CD4-positive, alpha-beta T cell treated with Interferon gamma for 1 hour (primary cell): ENCODE data around the gene KRT15.
"Not testable (repeated sequence)": the region's sequence is repeated elsewhere in the genome, so short reads cannot be mapped to it uniquely, and the experiment has no call there.

Experiments
- DNase-seq: peaks from one replicate; pipeline ENCODE4 v3.0.0-alpha.2; 2020

Gene KRT15

DNA sequence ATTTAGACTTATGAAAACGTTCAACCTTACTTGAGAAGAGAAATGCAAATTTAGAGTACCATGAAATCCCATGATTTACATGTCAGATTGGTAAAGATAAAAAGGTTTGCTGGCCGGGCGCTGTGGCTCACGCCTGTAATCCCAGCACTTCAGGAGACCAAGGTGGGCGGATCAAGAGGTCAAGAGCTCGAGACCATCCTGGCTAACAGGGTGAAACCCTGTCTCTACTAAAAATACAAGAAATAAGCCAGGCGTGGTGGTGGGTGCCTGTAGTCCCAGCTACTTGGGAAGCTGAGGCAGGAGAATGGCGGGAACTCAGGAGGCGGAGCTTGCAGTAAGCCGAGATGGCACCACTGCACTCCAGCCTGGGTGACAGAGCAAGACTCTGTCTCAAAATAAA, 24.1 kb upstream of the KRT15 start:
- DNase-seq: not testable (repeated sequence)

DNA sequence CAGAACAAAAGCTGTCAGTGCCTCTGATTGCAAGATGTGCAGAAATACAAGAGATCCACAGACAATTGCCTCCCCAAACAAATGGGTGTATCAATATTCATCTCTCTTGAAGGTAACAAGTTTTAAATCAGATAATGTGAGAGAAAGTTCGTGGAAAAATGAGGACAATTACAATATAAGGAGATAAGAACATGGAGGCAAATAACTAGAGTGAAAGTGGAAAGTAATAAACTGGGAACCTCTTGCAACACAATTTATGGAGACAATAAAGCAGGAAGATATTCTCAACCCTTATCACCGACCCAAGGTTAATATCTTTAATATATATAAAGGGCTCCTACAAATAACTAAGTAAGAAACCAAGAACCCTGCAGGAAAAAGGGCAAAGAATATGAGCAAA, 23.7 kb upstream of the KRT15 start:
- DNase-seq: no peak

DNA sequence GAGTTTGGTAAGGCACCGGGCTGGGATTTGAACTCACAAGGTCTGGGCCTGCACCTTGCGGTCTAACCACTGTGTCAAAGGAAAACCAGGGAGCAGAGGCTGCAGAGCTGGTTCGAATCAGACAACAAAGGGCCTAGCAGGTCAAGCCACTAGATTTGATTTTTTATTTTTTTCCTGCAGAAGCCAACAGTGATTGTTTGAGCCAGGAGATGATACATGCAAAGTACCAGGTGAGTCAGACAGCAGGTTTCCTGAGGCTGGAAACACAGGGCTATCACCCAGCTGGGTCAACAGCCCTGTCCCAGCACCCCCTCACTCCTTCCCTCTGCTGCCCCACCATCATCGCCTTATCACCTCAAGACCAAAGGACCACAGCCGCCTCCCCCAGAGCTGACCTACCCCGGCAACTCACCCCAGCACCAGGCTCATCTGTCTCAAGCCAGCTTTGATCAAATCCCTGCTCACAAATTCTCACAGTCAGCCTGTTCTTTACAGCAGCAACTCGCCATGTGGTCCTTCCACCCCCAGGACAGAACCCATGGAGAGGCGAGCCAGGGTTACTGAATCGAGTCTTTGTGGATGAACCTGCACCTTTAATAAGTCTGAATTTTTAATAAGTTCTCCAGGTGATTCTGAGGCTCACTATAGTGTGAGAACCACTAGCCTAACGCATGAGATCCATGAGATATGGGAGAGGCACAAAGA, 22.4 kb upstream of the KRT15 start:
- no peak for DNase-seq

DNA sequence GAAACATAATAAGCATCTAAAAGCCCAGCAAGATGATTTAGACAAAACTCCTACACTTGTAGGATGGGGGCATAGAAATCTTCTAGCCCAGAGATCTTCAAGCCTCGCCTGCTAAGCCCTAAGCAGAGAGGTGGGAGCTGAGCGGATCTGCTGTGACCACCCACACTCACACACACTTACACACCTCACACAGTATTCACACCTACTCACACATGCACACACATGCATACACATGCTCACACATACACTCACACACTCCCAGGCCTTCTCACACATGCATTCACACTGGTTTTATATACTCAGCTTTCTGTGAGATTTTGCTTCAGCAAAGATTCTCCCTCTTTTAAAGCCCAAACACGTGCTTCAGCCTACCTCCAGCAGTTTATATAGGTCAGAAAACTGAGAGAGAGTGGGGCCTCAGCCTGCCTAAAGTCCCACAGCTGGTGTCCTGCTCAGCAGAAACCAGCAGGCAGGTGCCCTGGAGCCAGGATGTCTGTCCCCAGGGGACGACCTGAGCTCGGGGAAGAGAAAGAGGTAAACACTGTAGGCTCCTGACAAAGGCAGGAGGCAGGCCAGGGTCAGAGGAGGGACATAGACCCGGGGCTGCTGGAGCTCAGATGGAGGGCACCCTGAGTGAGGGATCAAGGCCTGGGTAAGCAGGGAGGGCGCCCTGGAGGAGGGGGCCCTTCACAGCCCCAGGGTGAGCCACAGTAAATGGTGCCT, 21.4 kb upstream of the KRT15 start:
- no peak for DNase-seq

DNA sequence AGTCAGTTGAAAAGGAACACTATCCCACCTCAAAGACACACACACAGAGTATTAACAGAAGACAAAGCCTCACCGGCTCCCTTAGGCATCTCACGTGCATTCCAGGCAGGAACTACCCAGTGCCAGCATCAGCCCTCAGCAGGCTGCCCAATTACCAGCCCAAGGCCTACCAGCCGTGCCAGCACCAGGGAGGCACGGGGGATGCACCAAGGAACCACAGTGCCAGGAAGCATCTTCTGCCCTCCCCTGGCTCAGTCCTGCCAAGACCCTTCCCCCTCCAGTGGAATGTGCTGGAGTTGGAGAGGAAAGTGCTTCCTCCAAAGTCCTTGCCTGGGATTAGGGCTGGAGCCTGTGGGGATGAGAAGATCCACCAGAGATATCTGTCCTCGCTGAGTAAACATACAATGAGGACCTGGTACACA, 20.4 kb upstream of the KRT15 start:
- DNase-seq: no peak

DNA sequence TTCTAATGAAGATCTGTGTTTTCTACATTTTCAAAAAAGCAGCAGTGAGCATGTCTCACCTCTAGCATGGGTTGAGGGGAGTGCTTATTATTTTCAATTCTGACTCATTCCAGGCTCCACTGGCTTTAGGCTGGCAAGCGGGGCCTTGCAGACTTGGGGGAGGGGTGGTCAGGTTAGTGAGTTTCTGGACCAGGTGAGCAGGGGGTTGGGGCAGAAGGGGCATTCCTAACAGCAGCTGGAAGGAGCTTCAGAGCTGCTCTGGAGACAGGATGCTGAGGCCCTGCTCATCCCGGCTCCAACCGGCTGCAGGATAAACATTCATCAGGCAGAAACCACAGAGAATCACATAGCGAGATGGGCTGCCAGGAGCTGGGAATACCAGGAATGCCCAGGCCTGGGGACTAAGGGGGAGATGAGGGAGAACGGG, 19.9 kb upstream of the KRT15 start:
- DNase-seq: no peak

DNA sequence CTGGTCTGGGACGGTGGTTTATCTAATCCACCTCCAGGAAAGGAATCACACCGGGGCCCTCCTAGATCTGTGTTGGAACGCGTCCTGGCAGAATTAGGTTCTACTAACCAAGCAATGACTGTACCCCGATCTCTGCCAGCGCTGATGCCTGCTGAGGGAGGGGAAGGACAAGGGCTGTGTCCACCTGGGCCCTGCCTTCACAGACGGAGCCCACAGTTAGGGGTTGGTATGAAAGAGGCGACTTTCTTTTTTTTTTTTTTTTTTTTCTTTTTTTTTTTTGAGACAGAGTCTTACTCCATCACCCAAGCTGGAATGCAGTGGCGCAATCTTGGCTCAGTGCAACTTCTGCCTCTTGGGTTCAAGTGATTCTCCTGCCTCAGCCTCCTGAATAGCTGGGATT, 19.3 kb upstream of the KRT15 start:
- no peak for DNase-seq

DNA sequence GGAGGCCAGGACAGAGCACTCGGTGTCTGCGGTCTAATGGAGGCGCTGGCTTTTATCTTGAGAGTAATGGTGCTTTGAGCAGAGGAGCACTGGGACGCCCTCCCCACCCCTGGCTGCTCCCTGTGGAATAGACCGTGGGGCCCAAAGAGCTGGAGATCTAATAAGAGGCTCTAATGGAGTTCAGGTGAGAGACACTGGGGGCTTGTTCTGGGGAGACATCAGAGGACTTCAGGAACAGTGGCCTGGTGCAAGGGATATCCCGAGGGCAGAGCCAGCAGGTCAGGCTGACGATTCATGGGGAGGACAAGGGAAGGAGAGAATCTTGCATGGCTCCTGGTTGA, 18.9 kb upstream of the KRT15 start:
- DNase-seq: no peak

DNA sequence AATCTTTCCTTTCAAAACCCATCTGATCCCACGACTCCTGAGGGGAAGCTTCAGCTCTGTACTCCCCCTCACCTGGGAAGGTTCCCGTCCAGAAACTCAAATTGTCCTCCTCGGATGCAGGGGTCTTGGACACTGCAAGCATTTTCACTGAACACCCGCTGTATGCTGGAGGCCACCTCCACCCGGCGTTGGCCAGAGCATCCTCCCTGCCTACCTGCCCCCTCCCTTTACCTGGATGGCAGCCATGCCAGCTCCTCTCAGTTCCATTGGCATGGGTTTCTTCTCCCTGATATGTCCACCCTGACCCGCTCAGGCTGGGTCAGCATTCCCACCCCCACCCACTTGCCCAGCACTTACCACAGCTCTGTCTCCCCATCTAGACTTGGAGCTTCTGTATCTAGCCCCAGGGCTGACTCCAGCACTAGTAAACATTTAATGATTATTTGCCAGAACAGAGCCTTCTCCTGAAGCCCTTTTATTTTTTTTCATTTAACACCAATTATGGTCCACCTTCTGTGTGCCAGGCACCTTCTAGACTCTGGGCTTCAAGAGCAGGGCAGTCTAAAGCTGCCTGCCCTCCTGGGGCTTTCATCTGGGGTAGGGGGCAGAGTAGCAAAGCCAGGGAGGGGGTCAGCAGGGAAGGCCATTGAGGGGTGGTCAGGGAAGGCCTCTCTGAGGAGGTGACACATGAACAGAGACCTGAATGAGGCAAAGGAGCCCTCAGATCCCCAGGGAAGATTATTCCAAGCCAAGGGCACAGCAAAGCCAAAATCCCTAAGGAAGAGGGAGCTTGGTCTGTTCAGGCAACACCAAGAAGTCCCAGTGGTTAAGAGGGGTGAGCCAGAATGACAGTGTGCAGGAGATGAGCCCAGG, 18.3 kb upstream of the KRT15 start:
- no peak for DNase-seq

DNA sequence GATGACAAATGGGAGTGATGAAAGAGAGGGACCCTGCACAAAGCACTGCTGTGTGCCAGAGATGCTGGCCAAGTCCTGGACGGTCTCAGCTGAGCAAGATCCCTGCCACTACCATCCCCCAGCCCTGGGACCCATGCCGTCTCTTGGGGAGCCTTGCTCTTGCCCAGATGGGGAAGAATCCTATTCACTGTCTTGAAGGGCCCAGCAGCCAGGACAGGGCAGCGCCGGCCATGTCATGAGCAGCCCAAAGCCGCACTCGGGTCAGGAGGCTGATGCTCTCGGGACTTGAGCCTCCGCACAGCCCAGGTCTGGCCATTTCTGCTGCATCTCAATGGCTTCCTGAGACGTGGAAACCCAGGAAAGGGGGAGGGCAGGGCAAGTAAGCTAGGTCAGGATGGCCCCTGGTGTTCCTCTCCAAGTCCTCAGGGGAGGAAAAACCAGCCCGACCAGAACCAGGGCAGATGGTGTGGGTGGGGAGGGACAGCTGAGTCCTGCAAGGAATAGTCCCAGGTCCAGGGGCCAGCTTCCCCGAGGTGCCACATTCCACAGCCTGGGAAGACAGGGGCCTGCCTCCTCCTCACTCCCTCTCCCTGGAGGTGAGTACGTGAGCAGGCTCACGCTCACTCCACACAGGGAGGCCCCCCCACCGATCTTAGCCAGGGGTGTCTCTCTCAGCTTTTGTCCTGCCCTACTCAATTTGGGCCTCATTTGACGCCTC, 17.2 kb upstream of the KRT15 start:
- DNase-seq: no peak

DNA sequence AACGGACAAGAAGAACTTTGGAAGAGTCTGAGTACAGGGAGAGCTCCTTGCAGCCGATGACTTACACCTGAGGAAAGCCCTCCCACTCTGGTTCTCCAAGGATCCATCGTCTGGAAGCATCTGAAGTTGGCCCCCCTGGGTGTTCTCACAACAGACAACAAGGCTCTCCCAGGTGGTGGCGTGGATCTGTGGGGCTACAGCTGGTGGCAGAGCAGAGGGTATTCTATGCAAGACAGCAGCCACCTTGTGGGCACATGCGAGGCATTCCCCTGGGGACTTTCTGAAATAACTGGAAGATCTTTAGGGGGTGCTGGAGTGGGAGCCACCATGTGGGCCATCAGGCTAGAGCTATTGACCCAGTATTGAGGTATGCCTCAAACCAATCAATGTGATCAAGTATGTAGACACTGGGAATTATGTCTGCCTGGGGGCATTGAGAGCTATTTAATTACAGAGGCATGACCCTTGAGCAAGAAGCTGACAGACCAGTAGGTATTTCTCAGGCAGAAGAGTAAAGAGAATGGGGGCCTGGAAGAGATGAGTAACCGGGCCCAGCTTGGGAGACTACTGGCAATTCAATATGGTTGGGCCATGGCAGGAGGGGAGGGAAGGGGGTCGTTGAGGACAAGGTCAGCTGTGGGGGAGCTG, 16.3 kb upstream of the KRT15 start:
- DNase-seq: no peak

DNA sequence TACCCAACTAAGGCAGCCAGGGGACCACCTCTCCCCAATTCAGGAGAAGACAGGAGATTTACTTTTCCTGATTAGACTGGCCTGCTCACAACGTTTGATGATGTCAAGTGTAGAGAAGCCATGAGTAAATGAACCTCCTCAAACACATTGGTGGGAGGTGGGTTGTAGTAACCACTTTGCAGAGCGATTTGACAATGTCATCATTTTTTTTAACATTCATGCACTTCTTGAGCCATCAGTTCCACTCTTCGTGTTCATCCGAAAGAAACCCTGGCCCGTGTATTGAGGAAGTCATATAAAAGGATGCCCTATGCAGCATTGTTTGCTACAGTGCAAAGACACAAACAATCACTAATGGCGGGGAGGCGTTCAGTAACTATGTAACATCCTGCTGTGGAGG, 14.9 kb upstream of the KRT15 start:
- no peak for DNase-seq

DNA sequence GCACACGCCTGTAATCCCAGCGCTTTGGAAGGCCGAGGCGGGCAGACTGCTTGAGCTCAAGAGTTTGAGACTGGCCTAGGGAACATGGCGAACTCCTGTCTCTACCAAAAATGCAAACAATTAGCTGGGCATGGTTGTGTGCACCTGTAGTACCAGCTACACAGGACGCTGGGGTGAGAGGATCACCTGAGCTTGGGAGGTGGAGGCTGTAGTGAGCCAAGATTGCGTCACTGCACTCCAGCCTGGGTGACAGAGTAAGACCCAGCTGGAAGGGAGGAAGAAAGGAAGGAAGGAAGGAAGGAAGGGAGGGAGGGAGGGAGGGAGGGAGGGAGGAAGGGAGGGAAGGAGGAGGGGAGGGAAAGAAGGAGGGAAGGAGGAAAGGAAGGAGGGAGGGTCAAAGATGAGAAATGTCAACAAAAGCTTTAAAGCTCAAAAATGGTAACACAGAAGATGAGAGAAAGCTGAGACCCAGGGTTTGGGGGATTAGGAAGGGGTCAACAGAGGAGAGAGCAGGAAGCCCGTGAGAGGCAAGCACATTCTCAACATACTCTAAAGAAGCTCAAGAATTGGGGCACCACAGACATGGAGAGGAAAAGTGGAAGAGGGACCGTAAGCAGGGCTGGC, 14.4 kb upstream of the KRT15 start:
- DNase-seq: no peak

DNA sequence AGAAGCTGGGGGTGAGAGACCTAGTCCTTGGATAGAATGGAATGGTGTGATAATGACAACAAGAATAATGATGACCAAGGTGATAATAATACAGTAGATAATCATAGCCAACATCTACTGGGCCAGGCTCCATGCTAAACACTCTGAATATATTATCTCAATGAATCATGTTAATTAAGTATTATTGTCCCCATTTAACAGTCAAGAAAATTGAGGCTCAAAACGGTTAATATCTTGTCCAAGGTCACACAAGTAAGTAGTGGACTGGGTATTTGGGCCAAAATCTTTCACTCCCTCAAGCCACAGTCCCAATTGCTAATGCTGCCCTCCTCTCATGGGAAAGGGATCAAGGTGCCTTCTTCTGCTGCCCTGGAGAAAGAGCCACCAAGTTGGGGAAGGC, 13.3 kb upstream of the KRT15 start:
- no peak for DNase-seq

DNA sequence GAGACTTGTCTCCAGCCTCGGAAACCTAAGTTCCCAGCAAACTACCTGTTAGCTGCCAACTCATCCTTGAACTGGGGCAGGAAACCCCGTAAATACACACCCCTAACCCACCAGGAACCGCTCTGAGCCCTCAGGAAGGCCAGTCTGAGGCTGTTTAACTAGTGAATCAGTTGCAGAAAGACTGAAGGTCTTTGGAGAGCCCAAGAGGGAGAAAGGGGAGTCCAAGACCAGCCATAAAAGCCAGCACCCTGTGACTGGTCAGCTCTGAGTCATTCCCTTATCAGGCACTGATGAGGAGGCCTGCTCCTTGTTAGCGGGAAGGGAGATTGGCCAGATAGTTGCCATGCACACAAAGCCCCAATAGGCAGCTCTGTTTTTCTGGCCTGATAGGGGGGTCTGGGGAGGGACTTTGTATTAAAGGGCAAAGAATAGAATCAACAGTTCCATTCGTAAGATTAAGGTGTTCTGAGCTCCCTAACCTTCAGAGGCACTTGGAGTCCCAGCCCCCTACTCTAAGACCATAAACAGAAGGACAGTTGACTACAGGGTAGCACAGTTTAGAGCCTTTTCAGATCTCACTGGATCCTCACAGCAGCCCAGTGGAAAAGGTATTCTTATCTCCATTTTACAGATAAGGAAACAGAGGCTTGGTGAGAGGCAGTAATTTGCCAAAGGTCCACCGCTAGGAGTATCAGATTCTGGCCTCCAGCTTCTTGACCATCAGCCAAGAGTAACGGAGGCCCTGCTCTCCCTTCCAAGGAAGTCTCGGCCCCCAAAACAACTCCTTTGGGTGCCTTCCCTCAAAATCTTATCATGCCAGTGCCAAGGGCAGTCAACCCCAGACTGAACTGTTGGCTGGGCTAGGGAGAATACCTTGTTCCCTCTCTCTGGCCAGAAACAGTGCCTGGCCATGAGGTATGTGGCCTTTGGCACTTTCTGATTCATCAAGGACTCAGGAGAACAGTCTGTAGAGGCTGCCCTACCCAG, 11.7 kb upstream of the KRT15 start:
- no peak for DNase-seq

DNA sequence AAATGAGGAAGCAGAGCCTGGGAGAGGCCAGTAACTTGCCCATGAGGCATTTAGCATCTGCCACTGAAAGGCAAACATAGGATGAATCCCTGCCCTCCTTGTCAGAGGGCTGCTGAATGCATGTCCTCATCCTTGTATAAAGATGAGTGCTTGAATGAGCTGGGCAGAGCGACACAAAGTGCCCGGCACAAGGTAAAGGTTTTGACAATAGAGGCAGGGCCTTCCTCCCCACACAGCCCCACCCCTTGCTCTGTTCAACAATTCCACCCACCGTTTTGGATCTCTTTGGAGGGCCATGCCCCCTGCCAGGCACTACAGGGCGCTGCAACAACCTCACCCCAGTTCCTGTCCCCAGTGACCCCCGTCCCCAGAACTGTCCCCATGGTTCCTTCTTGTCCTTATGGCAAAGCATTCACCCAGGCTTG, 10.8 kb upstream of the KRT15 start:
- DNase-seq: no peak

DNA sequence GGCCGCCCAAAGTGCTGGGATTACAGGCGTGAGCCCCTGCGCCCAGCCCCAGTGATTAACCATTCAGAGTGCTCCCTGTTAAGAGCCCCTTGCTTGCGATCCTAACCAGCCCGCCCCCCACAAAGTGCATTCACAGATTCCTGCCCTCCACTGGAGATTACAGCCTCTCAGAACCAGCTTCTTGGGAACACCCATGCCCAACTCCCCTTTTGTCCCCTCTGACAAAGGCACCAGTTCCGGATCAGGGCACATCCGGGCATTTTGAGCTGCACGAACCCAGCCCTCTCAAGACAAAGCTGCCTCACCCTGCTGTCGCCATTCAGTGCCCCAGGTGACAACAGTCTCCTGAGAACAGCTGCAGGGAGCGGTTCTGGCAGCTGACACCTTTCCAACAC, 10.3 kb upstream of the KRT15 start:
- DNase-seq: no peak

DNA sequence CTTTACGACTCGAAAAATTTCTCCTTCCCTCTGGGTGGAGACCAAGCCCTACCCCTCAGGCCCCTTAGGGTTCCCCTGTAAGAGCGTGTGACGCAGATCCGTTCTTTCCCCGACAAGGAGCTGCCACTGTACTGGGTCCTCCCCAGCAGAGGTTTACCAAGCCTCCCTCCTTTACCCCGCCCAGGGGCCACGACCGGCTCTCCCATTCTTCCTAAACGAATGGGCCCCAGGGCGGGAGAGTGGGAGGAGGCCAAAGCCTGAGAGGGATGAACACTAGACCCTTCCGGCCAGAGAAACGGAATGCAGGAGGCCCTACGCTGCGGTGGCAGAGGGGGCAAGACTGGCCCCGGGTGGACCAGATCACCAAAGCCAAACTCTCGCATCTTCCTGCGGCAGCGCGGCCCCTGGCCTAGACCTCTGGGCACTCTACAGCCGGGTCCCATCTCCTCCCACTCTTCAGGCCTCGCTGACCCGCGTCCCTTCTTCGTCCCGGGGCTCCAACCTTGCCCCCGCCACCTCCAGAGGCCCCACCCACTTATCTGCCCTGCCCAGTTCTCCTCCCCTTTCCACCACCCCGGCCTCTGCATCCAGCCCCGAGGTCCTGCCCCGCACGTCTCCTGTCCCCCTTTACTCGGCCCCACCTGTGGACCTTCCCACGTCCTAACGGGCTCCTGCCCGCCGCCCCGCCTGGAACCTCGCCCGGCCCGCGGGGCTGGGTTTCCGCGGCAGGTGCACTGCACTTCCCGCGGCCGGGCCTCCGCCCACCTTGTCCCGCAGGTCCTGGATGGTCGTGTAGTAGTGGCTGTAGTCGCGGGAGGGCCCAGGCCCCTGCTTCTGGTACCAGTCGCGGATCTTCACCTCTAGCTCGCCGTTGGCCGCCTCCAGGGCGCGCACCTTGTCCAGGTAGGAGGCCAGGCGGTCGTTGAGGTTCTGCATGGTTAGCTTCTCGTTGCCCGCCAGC, 8.7 kb upstream of the KRT15 start:
- DNase-seq: no peak

DNA sequence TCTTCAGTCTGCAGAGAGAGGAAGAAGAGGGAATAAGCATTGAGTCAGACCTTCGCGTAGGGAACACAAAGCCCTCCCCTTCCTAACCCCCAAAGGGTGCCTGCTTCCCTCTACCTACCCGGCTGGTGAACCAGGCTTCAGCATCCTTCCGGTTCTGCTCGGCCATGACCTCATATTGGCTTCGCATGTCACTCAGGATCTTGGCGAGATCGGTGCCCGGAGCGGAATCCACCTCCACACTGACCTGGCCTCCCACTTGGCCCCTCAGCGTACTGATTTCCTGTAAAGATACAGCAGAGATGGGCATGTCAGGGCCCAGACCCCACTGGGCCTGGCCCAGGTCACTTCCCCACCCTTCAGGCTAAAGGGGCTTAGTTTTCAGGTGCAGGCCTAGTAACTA, 5.6 kb upstream of the KRT15 start:
- no peak for DNase-seq

DNA sequence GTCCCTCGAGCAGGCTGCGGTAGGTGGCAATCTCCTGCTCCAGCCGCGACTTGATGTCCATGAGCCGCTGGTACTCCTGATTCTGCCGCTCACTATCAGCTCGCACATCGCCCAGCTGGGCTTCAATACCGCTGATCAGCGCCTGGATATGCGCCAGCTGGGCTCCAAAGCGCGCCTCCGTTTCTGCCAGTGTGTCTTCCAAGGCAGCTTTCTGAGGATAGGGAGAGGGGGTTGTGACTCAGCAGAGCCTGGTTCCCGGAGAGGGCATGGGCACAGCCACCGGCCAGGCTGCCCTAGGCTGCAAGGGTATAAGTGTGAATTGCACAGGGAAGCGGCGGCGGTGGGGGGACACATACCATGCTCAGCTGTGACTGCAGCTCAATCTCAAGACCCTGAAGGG, 5.1 kb upstream of the KRT15 start:
- no peak for DNase-seq
